Gastroesophageal sphincter (tissue), 3 donors: ENCODE data around the gene ITLN1.

ENCODE experiments used
- POLR2AphosphoS5 ChIP-seq: sonication (generic); formaldehyde crosslinking; IDR thresholded peaks from one replicate; pipeline ENCODE4 v1.6.1; 2017; ENCODE audit warnings: antibody characterized with exemption
- TF ChIP-seq, protein P1 (sequence below), 4 experiments: fragments of 200-600 bp in 2 of 4; fragments of 450-650 bp in 2 of 4; sonication (generic) in 1 of 4; IDR thresholded peaks; one replicate each; pipeline ENCODE4 v1.5.1; 2017 to 2019; ENCODE audit warnings: antibody characterized with exemption in 4 of 4, mild to moderate bottlenecking in 2 of 4, moderate library complexity in 2 of 4

DNA sequence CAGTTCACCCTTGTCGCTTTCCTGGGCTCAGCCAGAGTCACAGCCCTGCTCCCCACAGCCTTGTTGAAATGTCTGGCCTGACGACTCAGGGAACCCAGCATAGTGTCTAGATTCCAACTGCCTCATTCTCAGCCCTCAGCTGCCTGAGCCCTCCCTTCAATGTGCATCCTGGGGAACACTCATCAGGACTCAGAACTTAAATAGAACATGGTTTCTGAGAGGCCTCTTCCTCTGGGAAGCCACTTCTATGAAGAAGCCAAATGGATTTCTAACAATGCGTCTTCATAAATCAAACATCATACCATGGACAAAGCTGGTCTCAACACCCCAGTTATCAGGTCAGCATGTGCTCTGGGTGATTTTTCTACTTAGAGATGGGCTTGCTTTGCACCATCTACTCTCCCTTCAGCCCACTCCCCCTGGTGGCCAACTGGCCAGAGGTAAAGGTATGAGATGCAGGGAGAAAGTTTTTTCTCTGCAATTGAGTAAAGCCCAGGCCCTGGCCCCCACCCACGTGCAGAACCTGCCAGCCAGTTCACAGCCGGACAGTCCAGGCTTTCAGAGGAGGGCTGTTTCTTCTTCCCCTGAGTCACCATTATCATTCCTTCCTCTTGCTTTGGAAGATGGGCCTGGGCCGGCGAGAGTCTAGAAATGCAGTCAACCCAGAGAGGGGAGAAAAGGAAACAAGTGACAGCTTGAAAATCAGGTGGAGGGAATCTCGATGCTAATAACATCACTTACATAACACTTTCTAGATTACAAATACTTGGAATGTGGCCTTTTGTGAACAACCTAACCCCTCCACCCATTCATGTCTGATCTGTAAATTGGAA, 54.4 kb downstream of the ITLN1 start:
- TF ChIP-seq POLR2AphosphoS5, result no peak
- TF ChIP-seq, protein P1, sequence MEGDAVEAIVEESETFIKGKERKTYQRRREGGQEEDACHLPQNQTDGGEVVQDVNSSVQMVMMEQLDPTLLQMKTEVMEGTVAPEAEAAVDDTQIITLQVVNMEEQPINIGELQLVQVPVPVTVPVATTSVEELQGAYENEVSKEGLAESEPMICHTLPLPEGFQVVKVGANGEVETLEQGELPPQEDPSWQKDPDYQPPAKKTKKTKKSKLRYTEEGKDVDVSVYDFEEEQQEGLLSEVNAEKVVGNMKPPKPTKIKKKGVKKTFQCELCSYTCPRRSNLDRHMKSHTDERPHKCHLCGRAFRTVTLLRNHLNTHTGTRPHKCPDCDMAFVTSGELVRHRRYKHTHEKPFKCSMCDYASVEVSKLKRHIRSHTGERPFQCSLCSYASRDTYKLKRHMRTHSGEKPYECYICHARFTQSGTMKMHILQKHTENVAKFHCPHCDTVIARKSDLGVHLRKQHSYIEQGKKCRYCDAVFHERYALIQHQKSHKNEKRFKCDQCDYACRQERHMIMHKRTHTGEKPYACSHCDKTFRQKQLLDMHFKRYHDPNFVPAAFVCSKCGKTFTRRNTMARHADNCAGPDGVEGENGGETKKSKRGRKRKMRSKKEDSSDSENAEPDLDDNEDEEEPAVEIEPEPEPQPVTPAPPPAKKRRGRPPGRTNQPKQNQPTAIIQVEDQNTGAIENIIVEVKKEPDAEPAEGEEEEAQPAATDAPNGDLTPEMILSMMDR (IDR thresholded peaks at IDR 0.05), result peak in 2 of 4 experiments; percentile 16 to 25
